LNCaP clone FGC (cell line): ENCODE data around the gene TRMT1.
"Not testable (repeated sequence)": the region's sequence is repeated elsewhere in the genome, so short reads cannot be mapped to it uniquely, and the experiment has no call there.

Source experiments
- DNase-seq: peaks from one replicate; pipeline ENCODE4 v3.0.0-alpha.2; 2011; ENCODE audit warnings: low read depth
- H3K4me3 ChIP-seq: 2 replicates; pipeline ENCODE4 v1.5.1; 2011; ENCODE audit warnings: mild to moderate bottlenecking, low read depth, low read length, control low read depth
- TF ChIP-seq, protein P1 (sequence below): IDR thresholded peaks from 2 replicates; pipeline ENCODE4 v1.5.1; 2012; ENCODE audit warnings: mild to moderate bottlenecking; ENCODE audit not compliant: control insufficient read depth, insufficient read depth; ENCODE audit errors: extremely low read depth

TRMT1 gene

GRCh38 chr19:13116282-13117175 is at the start of gene TRMT1:
TRMT1 (minus strand) TSS chr19:13116740; CDS start chr19:13116399, 341 bp downstream.
- peak; percentile 75 for DNase-seq
- TF ChIP-seq, protein P1, sequence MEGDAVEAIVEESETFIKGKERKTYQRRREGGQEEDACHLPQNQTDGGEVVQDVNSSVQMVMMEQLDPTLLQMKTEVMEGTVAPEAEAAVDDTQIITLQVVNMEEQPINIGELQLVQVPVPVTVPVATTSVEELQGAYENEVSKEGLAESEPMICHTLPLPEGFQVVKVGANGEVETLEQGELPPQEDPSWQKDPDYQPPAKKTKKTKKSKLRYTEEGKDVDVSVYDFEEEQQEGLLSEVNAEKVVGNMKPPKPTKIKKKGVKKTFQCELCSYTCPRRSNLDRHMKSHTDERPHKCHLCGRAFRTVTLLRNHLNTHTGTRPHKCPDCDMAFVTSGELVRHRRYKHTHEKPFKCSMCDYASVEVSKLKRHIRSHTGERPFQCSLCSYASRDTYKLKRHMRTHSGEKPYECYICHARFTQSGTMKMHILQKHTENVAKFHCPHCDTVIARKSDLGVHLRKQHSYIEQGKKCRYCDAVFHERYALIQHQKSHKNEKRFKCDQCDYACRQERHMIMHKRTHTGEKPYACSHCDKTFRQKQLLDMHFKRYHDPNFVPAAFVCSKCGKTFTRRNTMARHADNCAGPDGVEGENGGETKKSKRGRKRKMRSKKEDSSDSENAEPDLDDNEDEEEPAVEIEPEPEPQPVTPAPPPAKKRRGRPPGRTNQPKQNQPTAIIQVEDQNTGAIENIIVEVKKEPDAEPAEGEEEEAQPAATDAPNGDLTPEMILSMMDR = no peak
- peak within 1 kb of the TSS; percentile 97 for H3K4me3 ChIP-seq

GRCh38 chr19:13166151-13166550 is 49.6 kb upstream of the TRMT1 start:
- DNase-seq, H3K4me3 ChIP-seq: not testable (repeated sequence)

- TF ChIP-seq, protein P1 = no peak
- DNase-seq = no peak
- H3K4me3 ChIP-seq = no peak overlapping the region
Observed at GRCh38 chr19:13165162-13165997, 48.8 kb upstream of the TRMT1 start.

DNA sequence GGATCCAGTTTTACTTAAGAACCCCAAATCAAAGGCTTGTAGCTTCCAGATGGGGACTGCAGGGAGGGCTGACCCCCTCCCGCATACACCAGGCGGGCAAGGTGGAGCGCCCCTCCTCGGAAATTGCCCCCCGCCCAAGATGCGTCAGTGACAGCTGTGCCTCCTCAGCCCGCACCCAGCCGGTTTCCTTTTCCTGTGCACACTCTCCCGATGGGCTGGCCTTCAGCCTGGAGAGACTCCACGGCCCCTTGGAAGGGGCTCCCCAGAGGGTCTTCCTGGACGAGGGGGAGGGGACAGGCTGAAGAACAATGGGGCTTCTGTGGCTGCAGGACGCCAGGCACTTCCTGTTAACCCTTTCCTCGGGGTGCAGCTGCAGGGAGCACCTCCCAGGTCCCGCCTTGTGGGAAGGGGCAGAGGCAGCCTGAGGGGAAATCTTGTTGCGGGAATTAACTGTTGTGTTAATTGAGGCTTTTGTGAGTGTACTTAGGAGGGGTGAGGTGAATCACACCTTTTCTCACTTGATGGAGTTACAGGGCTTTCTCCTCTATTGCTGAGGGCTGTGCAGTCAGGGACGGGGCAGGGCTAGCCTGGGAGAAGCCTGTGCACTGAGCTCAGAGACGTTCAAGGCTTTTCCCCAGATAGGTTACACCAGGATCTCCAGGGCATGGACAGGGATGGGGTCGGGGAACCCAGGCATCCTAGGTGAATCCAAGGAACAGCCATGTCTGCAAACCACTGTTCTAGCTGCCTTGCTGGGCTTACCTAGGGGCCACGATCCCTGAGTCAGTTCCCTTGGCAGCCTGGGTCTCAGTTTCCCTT is 48.0 kb upstream of the TRMT1 start:
- TF ChIP-seq, protein P1 = no peak
- no peak for DNase-seq
- H3K4me3 ChIP-seq = no peak overlapping the region

DNA sequence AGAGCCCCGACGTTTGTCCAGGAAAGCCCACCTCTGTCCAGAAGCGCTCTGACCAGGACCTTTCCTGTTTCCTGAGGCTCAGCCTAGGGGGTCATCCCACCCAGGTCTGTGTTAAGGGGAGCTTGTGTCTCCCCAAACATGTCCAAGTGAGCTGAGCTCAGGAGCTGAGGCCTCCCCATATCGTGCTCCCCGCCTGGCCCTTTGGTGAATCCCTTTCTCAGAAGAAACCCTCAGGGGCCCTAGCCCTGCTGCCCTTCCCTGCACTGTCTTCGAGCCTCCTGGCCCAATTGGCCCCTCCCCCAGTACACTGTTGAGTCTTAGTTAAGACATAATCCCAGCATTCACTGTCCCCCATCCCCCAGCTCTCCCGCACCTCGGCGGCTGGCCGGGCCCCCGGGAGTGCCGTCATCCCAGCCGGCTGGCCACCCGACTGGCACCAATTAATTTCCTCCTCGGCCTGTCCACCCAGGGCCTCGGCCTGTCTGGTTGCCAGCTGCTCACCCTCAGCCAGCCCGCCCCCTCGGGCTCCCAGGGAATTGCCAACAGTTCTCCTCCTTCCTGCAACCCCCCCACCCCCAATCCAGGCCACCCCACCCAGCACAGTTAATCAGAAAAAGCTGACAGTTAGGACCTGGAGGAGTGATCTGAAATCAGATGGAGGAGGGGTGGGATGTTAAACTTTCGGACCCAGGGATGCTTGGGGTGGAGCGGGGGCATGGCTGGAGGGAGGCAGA is 47.2 kb upstream of the TRMT1 start:
- H3K4me3 ChIP-seq = peak overlapping the region; percentile 41
- no peak for DNase-seq
- TF ChIP-seq, protein P1 = no peak

- DNase-seq = peak; percentile 100
- peak overlapping the region; percentile 56 for H3K4me3 ChIP-seq
- TF ChIP-seq, protein P1 = no peak
Observed at GRCh38 chr19:13162724-13163608, 46.4 kb upstream of the TRMT1 start.
